ENCODE results near the gene CCL17. TPM values are rescaled to one million over a fixed set of nuclear protein-coding genes. Genes with fewer than 3 reads are reported as not detected.
A peak's percentile ranks its signal among the peaks of the same experiment; 100 is the strongest.

Gene CCL17
- total RNA-seq, 1 donor from 2014 or later = not detected

DNA sequence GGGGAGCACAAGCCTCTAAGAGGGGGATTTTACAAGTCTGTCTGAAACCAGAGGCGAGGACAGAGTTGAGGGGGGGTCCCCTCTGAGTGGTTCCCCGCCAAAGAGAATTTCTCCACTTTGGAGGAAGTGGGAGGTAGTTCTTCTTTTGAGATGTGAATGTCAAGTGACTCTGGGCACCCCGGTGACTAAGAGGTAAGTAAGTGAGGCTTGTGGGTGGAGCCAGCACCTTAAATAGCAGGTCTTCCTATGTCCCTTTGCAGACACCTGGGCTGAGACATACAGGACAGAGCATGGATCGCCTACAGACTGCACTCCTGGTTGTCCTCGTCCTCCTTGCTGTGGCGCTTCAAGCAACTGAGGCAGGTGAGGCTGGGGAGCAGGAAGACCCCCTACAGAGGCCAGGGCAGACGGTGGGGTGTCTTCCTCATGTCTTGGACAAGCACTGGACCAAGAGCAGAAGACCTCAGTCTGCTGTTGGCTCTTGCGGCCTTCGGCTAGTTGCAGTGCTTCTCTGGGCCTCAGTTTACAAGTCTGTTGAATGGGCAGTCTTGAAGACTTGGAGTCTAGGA, 46.0 kb upstream of the CCL17 start, which contains the start of gene CCL22:
Gene CCL22 (plus strand): TSS at position 257 of the 569 bp plus-strand sequence. CDS start 34 bp downstream, at position 291.
- peak; percentile 57 for DNase-seq (ENCODE audit: low spot score)
- Mint-ChIP-seq H3K27ac (ENCODE audit: unreplicated experiment) (peak within 1 kb of the TSS; percentile 5), H3K27me3 (ENCODE audit: low read depth) (peaks cover 16% of the 10 kb centered on the region), H3K36me3 (ENCODE audit: low read depth) (peaks cover 3% of the 10 kb centered on the region), H3K4me3 (ENCODE audit: unreplicated experiment) (no peak within 1 kb of the TSS), H3K9me3 (ENCODE audit: low read depth) (no peaks in the 10 kb centered on the region), H3K4me1 (ENCODE audit: low read depth) (no peaks in the 10 kb centered on the region)
- TF ChIP-seq, protein P1, sequence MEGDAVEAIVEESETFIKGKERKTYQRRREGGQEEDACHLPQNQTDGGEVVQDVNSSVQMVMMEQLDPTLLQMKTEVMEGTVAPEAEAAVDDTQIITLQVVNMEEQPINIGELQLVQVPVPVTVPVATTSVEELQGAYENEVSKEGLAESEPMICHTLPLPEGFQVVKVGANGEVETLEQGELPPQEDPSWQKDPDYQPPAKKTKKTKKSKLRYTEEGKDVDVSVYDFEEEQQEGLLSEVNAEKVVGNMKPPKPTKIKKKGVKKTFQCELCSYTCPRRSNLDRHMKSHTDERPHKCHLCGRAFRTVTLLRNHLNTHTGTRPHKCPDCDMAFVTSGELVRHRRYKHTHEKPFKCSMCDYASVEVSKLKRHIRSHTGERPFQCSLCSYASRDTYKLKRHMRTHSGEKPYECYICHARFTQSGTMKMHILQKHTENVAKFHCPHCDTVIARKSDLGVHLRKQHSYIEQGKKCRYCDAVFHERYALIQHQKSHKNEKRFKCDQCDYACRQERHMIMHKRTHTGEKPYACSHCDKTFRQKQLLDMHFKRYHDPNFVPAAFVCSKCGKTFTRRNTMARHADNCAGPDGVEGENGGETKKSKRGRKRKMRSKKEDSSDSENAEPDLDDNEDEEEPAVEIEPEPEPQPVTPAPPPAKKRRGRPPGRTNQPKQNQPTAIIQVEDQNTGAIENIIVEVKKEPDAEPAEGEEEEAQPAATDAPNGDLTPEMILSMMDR (IDR thresholded peaks at IDR 0.05) = no peak

GRCh38 chr16:57360321-57360935, 44.1 kb upstream of the CCL17 start:
- H3K36me3 Mint-ChIP-seq (ENCODE audit: low read depth) = peaks cover 3% of the 10 kb centered on the region
- peak; percentile 82 for DNase-seq (ENCODE audit: low spot score)
- TF ChIP-seq, protein P1 (IDR thresholded peaks at IDR 0.05) = no peak
- H3K4me3 Mint-ChIP-seq (ENCODE audit: unreplicated experiment) = no peak overlapping the region
- no peak overlapping the region for H3K27ac Mint-ChIP-seq (ENCODE audit: unreplicated experiment)
- H3K4me1 Mint-ChIP-seq (ENCODE audit: low read depth) = no peaks in the 10 kb centered on the region
- no peaks in the 10 kb centered on the region for H3K9me3 Mint-ChIP-seq (ENCODE audit: low read depth)
- peaks cover 23% of the 10 kb centered on the region for H3K27me3 Mint-ChIP-seq (ENCODE audit: low read depth)

- Mint-ChIP-seq H3K27me3 (ENCODE audit: low read depth) (peaks cover 21% of the 10 kb centered on the region), H3K27ac (ENCODE audit: unreplicated experiment) (no peak overlapping the region), H3K4me3 (ENCODE audit: unreplicated experiment) (no peak overlapping the region), H3K36me3 (ENCODE audit: low read depth) (no peaks in the 10 kb centered on the region), H3K4me1 (ENCODE audit: low read depth) (no peaks in the 10 kb centered on the region), H3K9me3 (ENCODE audit: low read depth) (no peaks in the 10 kb centered on the region)
- peak; percentile 57 for DNase-seq (ENCODE audit: low spot score)
- TF ChIP-seq, protein P1 (IDR thresholded peaks at IDR 0.05) = no peak
Observed at GRCh38 chr16:57361404-57361803, 43.2 kb upstream of the CCL17 start.

GRCh38 chr16:57364143-57364542, 40.4 kb upstream of the CCL17 start:
- no peaks in the 10 kb centered on the region for H3K4me1 Mint-ChIP-seq (ENCODE audit: low read depth)
- TF ChIP-seq, protein P1 (IDR thresholded peaks at IDR 0.05) = no peak
- H3K27me3 Mint-ChIP-seq (ENCODE audit: low read depth) = peaks cover 30% of the 10 kb centered on the region
- no peak for DNase-seq (ENCODE audit: low spot score)
- peaks cover 2% of the 10 kb centered on the region for H3K36me3 Mint-ChIP-seq (ENCODE audit: low read depth)
- no peak overlapping the region for H3K27ac Mint-ChIP-seq (ENCODE audit: unreplicated experiment)
- no peak overlapping the region for H3K4me3 Mint-ChIP-seq (ENCODE audit: unreplicated experiment)
- no peaks in the 10 kb centered on the region for H3K9me3 Mint-ChIP-seq (ENCODE audit: low read depth)

DNA sequence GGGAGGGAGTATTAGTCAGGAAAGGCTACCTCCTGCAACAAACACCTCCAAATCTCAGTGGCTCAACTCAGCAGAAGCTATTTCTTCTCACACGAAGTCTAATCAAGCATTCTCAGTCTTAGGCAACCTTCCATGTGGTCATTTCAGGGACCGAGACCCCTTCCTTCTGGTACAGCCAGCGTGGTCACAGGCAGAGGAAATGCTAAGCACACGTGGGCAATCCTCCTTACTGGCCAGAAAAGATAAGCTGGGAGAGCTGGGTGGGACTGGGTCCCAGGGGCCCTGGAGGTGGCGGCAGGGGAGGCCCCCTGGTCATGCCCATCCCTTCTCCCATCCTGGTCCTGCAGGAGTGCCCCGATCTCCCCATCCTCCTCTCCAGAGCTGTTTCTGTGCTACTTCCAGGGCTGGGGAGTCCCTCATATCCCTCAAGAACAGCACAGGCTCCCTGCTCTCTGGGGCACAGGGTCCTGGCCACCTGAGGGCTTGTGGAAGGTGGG, 38.0 kb upstream of the CCL17 start:
- TF ChIP-seq, protein P1 (IDR thresholded peaks at IDR 0.05) = no peak
- H3K4me1 Mint-ChIP-seq (ENCODE audit: low read depth) = no peaks in the 10 kb centered on the region
- H3K27me3 Mint-ChIP-seq (ENCODE audit: low read depth) = peaks cover 34% of the 10 kb centered on the region
- H3K27ac Mint-ChIP-seq (ENCODE audit: unreplicated experiment) = no peak overlapping the region
- peak; percentile 54 for DNase-seq (ENCODE audit: low spot score)
- H3K36me3 Mint-ChIP-seq (ENCODE audit: low read depth) = peaks cover 2% of the 10 kb centered on the region
- no peaks in the 10 kb centered on the region for H3K9me3 Mint-ChIP-seq (ENCODE audit: low read depth)
- no peak overlapping the region for H3K4me3 Mint-ChIP-seq (ENCODE audit: unreplicated experiment)
